ENCODE data around the gene TNFSF13B.

TNFSF13B gene

GRCh38 chr13:108352599-108352998, 83.1 kb downstream of the TNFSF13B start:
- no peak for FAIRE-seq

- FAIRE-seq: no peak
Observed at GRCh38 chr13:108357228-108357627, 87.7 kb downstream of the TNFSF13B start.
